SK-N-SH treated with all-trans-retinoic acid at 6 μM for 48 hours (cell line): Measurements from ENCODE around the gene CDYL.
"Not testable (repeated sequence)": the region's sequence is repeated elsewhere in the genome, so short reads cannot be mapped to it uniquely, and the experiment has no call there.

ENCODE experiments used
- ARNTL ChIP-seq: fragments of 450-650 bp; formaldehyde crosslinking; IDR thresholded peaks from 2 replicates; pipeline ENCODE4 v1.5.0; 2020; ENCODE audit warnings: low read depth, mild to moderate bottlenecking, moderate library complexity, borderline replicate concordance
- BACH2 ChIP-seq: fragments of 250-450 bp; sonication (Bioruptor Pico); IDR thresholded peaks from 2 replicates; pipeline ENCODE4 v1.9.0; 2021; ENCODE audit warnings: mild to moderate bottlenecking, borderline replicate concordance
- PATZ1 ChIP-seq: fragments of 250-450 bp; sonication (Bioruptor Pico); IDR thresholded peaks from 2 replicates; pipeline ENCODE4 v1.8.0; 2020; ENCODE audit warnings: mild to moderate bottlenecking, moderate library complexity, borderline replicate concordance
- TCF4 ChIP-seq: fragments of 250-450 bp; sonication (Bioruptor Pico); IDR thresholded peaks from 2 replicates; pipeline ENCODE4 v1.8.0; 2021; ENCODE audit warnings: mild to moderate bottlenecking, moderate library complexity, borderline replicate concordance
- ZC3H10 ChIP-seq: fragments of 250-450 bp; sonication (Bioruptor Pico); IDR thresholded peaks from 2 replicates; pipeline ENCODE4 v1.5.1; 2021; ENCODE audit warnings: mild to moderate bottlenecking, moderate library complexity
- ZFP30 ChIP-seq: fragments of 450-650 bp; formaldehyde crosslinking; IDR thresholded peaks from 2 replicates; pipeline ENCODE4 v1.5.0; 2022; ENCODE audit warnings: mild to moderate bottlenecking, moderate library complexity
- TF ChIP-seq, protein P1 (sequence below): fragments of 250-450 bp; sonication (Bioruptor Pico); IDR thresholded peaks from 2 replicates; pipeline ENCODE4 v1.8.0; 2021; ENCODE audit warnings: low read depth, mild to moderate bottlenecking, moderate library complexity, borderline replicate concordance

DNA sequence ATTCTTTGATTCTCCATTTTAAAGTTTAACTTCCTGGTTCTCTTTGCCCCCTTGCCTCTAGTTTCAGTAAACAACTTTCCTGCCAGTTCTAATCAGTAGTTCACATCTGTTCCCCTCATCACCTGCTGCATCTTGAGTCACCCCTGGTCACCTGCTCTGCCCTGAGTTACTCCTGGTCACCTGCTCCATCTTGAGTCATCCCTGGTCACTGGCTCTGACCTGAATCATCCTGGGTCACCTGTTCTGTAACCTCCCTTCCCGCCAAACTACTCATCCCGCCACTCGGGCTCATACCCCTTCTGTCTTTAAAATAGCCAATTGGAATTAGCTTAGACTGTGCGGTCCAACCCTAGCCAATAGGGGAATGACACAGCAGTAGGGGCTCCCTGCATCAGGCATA, 88.8 kb downstream of the CDYL start:
- TF ChIP-seq TCF4 (CRISPR knock-in tag); ZFP30 (CRISPR knock-in tag); PATZ1; ARNTL (CRISPR knock-in tag); BACH2 (CRISPR knock-in tag); ZC3H10: not testable (repeated sequence)
- TF ChIP-seq, protein P1, sequence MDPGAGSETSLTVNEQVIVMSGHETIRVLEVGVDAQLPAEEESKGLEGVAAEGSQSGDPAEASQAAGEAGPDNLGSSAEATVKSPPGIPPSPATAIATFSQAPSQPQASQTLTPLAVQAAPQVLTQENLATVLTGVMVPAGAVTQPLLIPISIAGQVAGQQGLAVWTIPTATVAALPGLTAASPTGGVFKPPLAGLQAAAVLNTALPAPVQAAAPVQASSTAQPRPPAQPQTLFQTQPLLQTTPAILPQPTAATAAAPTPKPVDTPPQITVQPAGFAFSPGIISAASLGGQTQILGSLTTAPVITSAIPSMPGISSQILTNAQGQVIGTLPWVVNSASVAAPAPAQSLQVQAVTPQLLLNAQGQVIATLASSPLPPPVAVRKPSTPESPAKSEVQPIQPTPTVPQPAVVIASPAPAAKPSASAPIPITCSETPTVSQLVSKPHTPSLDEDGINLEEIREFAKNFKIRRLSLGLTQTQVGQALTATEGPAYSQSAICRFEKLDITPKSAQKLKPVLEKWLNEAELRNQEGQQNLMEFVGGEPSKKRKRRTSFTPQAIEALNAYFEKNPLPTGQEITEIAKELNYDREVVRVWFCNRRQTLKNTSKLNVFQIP (CRISPR knock-in tag) = not testable (repeated sequence)
